Measurements from ENCODE around the gene CALM1. TPM values are rescaled to one million over a fixed set of nuclear protein-coding genes. Genes with fewer than 3 reads are reported as not detected.

CALM1 gene
- total RNA-seq, 1 donor, result 227 TPM

DNA sequence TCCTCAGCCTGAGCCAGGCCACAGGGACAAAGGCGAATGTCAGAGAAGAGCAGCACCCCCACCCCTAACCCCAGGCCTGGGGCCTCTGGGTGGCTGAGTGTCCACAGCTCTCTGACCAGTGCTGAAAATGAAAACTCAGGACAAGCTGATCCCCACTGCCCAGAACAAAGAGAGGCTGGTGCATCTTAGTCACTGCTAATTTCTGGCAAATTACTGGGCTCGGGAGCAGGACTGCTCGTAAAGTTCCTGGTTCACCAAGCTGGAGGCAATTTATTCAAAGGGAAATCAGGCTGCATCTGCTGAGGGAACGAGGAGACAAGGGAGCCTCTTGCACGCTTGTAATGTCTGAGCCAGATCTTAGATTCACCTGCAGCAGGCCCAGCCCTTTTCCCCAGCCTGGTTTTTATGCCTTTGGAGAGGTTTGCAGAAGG is 43.2 kb downstream of the CALM1 start:
- Histone ChIP-seq H3K4me2 (ENCODE audit: insufficient read depth, low read length) (no peak overlapping the region), H3K9me3 (ENCODE audit: low read depth, low read length) (no peaks in the 10 kb centered on the region), H3K27me3 (ENCODE audit: insufficient read depth, low read length) (peaks cover 3% of the 10 kb centered on the region), H3K79me2 (ENCODE audit: insufficient read depth, low read length) (no peaks in the 10 kb centered on the region), H4K20me1 (ENCODE audit: insufficient read depth, low read length) (peaks cover 3% of the 10 kb centered on the region), H3K27ac (ENCODE audit: low read depth, low read length) (no peak overlapping the region), H3K4me3 (ENCODE audit: insufficient read depth, low read length) (no peak overlapping the region), H2AFZ (ENCODE audit: low read length) (no peak overlapping the region), H3K36me3 (ENCODE audit: insufficient read depth, low read length) (no peaks in the 10 kb centered on the region), H3K4me1 (ENCODE audit: insufficient read depth, low read length) (no peaks in the 10 kb centered on the region)
- no peak for DNase-seq (ENCODE audit: insufficient read length, low spot score, missing footprints)
- TF ChIP-seq, protein P1, sequence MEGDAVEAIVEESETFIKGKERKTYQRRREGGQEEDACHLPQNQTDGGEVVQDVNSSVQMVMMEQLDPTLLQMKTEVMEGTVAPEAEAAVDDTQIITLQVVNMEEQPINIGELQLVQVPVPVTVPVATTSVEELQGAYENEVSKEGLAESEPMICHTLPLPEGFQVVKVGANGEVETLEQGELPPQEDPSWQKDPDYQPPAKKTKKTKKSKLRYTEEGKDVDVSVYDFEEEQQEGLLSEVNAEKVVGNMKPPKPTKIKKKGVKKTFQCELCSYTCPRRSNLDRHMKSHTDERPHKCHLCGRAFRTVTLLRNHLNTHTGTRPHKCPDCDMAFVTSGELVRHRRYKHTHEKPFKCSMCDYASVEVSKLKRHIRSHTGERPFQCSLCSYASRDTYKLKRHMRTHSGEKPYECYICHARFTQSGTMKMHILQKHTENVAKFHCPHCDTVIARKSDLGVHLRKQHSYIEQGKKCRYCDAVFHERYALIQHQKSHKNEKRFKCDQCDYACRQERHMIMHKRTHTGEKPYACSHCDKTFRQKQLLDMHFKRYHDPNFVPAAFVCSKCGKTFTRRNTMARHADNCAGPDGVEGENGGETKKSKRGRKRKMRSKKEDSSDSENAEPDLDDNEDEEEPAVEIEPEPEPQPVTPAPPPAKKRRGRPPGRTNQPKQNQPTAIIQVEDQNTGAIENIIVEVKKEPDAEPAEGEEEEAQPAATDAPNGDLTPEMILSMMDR (IDR thresholded peaks at IDR 0.05; ENCODE audit: extremely low read depth, low read depth, low read length), result no peak

DNA sequence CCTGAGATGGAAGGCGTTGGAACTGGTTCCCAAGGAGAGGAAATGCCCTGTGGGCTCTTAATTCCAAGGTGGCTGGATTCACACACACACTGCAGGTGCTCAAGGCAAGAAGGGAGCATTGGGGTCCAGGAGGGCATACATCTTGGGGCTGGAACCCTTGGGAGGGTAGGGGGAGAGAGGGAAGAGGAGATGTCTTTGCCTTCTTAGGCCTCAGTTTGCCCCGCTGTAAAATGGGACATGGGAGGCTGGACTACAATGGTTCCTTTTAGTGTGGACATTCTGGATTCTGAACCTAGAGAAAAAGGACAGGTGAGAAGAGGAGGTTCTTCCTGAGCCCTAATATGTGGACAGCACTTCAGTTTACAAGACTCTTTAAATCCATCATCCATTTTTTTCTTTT is 43.8 kb downstream of the CALM1 start:
- no peaks in the 10 kb centered on the region for H3K36me3 ChIP-seq (ENCODE audit: insufficient read depth, low read length)
- H3K4me3 ChIP-seq (ENCODE audit: insufficient read depth, low read length), result no peak overlapping the region
- H2AFZ ChIP-seq (ENCODE audit: low read length), result no peak overlapping the region
- no peak for DNase-seq (ENCODE audit: insufficient read length, low spot score, missing footprints)
- no peaks in the 10 kb centered on the region for H3K9me3 ChIP-seq (ENCODE audit: low read depth, low read length)
- TF ChIP-seq, protein P1 (IDR thresholded peaks at IDR 0.05; ENCODE audit: extremely low read depth, low read depth, low read length), result no peak
- H3K4me1 ChIP-seq (ENCODE audit: insufficient read depth, low read length), result no peaks in the 10 kb centered on the region
- H3K4me2 ChIP-seq (ENCODE audit: insufficient read depth, low read length), result no peak overlapping the region
- no peak overlapping the region for H3K27ac ChIP-seq (ENCODE audit: low read depth, low read length)
- H4K20me1 ChIP-seq (ENCODE audit: insufficient read depth, low read length), result peaks cover 3% of the 10 kb centered on the region
- no peaks in the 10 kb centered on the region for H3K79me2 ChIP-seq (ENCODE audit: insufficient read depth, low read length)
- peaks cover 3% of the 10 kb centered on the region for H3K27me3 ChIP-seq (ENCODE audit: insufficient read depth, low read length)

DNA sequence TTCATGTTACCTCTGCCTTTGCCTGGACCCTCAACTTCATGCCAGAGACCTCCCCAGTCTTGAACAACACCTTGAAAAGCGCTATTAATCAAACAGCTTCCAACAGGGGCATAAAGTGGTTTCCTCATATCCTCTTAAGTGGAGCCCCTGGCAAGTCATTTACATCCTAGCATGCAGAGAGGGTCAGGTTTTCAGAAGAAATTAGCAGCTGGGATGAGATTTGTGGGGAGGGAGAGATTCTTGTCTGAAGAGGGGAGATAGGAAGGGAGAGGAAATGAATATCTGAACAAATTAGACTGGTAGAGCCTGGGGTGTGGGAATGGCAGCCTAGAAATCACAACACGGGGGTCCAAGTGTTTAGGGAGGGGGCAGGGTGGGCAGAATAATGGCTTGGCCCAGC is 45.6 kb downstream of the CALM1 start:
- H4K20me1 ChIP-seq (ENCODE audit: insufficient read depth, low read length), result peaks cover 3% of the 10 kb centered on the region
- H2AFZ ChIP-seq (ENCODE audit: low read length), result no peak overlapping the region
- H3K27ac ChIP-seq (ENCODE audit: low read depth, low read length), result no peak overlapping the region
- TF ChIP-seq, protein P1 (IDR thresholded peaks at IDR 0.05; ENCODE audit: extremely low read depth, low read depth, low read length), result no peak
- H3K4me3 ChIP-seq (ENCODE audit: insufficient read depth, low read length), result no peak overlapping the region
- DNase-seq (ENCODE audit: insufficient read length, low spot score, missing footprints), result no peak
- H3K79me2 ChIP-seq (ENCODE audit: insufficient read depth, low read length), result no peaks in the 10 kb centered on the region
- no peaks in the 10 kb centered on the region for H3K9me3 ChIP-seq (ENCODE audit: low read depth, low read length)
- peaks cover 3% of the 10 kb centered on the region for H3K27me3 ChIP-seq (ENCODE audit: insufficient read depth, low read length)
- no peaks in the 10 kb centered on the region for H3K36me3 ChIP-seq (ENCODE audit: insufficient read depth, low read length)
- no peak overlapping the region for H3K4me2 ChIP-seq (ENCODE audit: insufficient read depth, low read length)
- H3K4me1 ChIP-seq (ENCODE audit: insufficient read depth, low read length), result no peaks in the 10 kb centered on the region

DNA sequence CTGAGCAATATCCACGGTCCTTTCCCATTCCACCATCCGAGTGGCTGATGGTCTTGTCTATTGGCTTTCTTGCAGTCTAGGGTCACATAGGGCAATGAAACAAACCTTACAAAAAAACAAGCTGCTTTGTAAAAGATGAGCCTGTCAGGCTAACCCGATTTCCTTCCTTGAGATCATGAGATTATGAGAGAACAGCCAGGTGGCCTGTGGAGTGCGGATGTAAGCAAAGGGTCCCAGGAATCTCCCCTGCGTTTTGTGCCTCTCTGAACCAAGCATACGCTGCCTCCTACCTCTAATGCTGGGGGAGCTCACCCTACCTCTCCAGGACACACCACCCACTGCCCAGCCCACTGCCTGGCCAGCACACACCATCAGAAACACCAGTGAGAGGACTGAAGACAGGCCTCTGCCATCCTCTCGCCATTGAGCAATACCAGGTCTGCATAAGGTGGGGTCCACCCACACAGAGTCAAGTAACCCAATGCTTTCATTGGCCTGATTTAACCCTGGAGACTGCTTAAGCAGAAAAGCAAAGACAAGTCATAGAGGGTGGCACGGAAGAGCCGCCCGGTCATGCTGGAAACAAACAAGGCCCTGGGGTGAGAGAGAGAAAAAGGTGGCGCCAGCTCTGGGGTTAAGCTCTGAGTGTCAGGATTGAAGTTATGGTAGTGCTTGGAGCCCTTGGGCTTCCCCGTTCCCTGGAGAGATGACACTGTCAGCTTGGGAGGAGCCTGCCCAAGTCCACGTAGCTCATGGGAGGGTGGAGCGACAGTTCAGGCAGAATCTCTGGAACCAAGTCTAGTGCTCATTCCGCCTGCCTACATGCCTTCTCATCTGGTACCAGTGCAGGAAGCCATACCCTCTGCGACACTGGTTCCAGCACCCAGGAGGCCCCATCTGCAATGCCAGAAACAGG is 46.6 kb downstream of the CALM1 start:
- H3K4me3 ChIP-seq (ENCODE audit: insufficient read depth, low read length), result no peak overlapping the region
- TF ChIP-seq, protein P1 (IDR thresholded peaks at IDR 0.05; ENCODE audit: extremely low read depth, low read depth, low read length), result no peak
- peaks cover 3% of the 10 kb centered on the region for H3K27me3 ChIP-seq (ENCODE audit: insufficient read depth, low read length)
- peaks cover 3% of the 10 kb centered on the region for H4K20me1 ChIP-seq (ENCODE audit: insufficient read depth, low read length)
- no peak for DNase-seq (ENCODE audit: insufficient read length, low spot score, missing footprints)
- H3K79me2 ChIP-seq (ENCODE audit: insufficient read depth, low read length), result no peaks in the 10 kb centered on the region
- no peak overlapping the region for H2AFZ ChIP-seq (ENCODE audit: low read length)
- no peak overlapping the region for H3K4me2 ChIP-seq (ENCODE audit: insufficient read depth, low read length)
- no peak overlapping the region for H3K27ac ChIP-seq (ENCODE audit: low read depth, low read length)
- peaks cover 7% of the 10 kb centered on the region for H3K9me3 ChIP-seq (ENCODE audit: low read depth, low read length)
- H3K4me1 ChIP-seq (ENCODE audit: insufficient read depth, low read length), result no peaks in the 10 kb centered on the region
- H3K36me3 ChIP-seq (ENCODE audit: insufficient read depth, low read length), result no peaks in the 10 kb centered on the region

All from osteoblast (primary cell).